Kidney (tissue), 14 donors: ENCODE data around the gene ZNF467. TPM values are rescaled to one million over a fixed set of nuclear protein-coding genes. Genes with fewer than 3 reads are reported as not detected.

ENCODE experiments used
- DNase-seq, 5 donors: peaks; one replicate each; pipeline ENCODE4 v3.0.0-alpha.2; 2013 to 2020
- FAIRE-seq: peaks from 2 replicates; lab custom pipeline; 2012; peaks lifted over from hg19 to GRCh38; lab: Jason Lieb, UNC
- H3K27ac ChIP-seq, 2 donors: one replicate each; pipeline ENCODE4 v1.7.0; 2013; ENCODE audit warnings: low read depth in 2 of 2, low read length in 2 of 2, inconsistent platforms in 1 of 2
- H3K27me3 ChIP-seq: one replicate; pipeline ENCODE4 v1.7.1; 2013; ENCODE audit warnings: low read length, inconsistent platforms; ENCODE audit not compliant: control insufficient read depth, insufficient read depth
- H3K36me3 ChIP-seq, 3 donors: one replicate each; pipeline versions ENCODE4 v1.7.0 to v1.7.1; 2013; ENCODE audit warnings: low read length in 3 of 3, control low read depth in 1 of 3, inconsistent platforms in 1 of 3; ENCODE audit not compliant: insufficient read depth in 3 of 3, control insufficient read depth in 2 of 3
- H3K4me1 ChIP-seq, 3 donors: one replicate each; pipeline versions ENCODE4 v1.7.0 to v1.7.1; 2013; ENCODE audit warnings: low read length in 3 of 3, inconsistent platforms in 1 of 3, low read depth in 1 of 3; ENCODE audit not compliant: control insufficient read depth in 2 of 3, insufficient read depth in 2 of 3
- H3K4me3 ChIP-seq, 3 donors: one replicate each; pipeline versions ENCODE4 v1.7.0 to v1.8.1; 2013; ENCODE audit warnings: low read length in 3 of 3, control low read depth in 1 of 3, inconsistent platforms in 1 of 3
- H3K9ac ChIP-seq, 3 donors: one replicate each; pipeline versions ENCODE4 v1.7.0 to v1.7.1; 2013; ENCODE audit warnings: low read length in 3 of 3, control low read depth in 1 of 3, inconsistent platforms in 1 of 3
- H3K9me3 ChIP-seq, 3 donors: one replicate each; pipeline versions ENCODE4 v1.7.0 to v1.7.1; 2013; ENCODE audit warnings: low read length in 3 of 3, control low read depth in 1 of 3, inconsistent platforms in 1 of 3; ENCODE audit not compliant: control insufficient read depth in 2 of 3, insufficient read depth in 1 of 3
- CTCF ChIP-seq: IDR thresholded peaks from 3 replicates; pipeline ENCODE4 v1.5.1; 2012; ENCODE audit warnings: mild to moderate bottlenecking, moderate library complexity, borderline replicate concordance; ENCODE audit not compliant: insufficient read depth; ENCODE audit errors: extremely low read depth
- intact Hi-C: fragments of 100-400 bp; cut with DNase I; formaldehyde crosslinking; loops from one replicate; pipeline ENCODE4 v1.11.1; 2022
- polyA plus RNA-seq: library from polyadenylated mRNA; stranded (reverse); fragments of 350-450 nt; fragmentation: Illumina TruSeq; extraction: RNeasy Lipid Tissue Mini Kit (QIAGEN cat#74804); gene quantifications from one replicate; pipeline ENCODE4 v1.2.3, GENCODE V29; 2014; ENCODE audit warnings: low read depth, low replicate concordance; ENCODE audit not compliant: insufficient read depth
- total RNA-seq: library from RNA; stranded (reverse); fragmentation: NEBNext Ultra II Directional; extraction: Animal tissue kit (Norgen Biotek cat#: 25700); gene quantifications from one replicate; pipeline ENCODE4 v1.2.1, GENCODE V29; 2021
- donor health status: control.
- donor health status: control.
- donor health status: control.
- donor health status: control.
- donor health status: control.
- donor health status: DM: yes; HTN: yes; CAD: no.
- donor health status: Normal renal cell carcinoma (clear cell type).

The ZNF467 gene
- total and polyA plus RNA-seq, 2 donors from 2014 or later = 15.0 to 24.5 TPM

DNA sequence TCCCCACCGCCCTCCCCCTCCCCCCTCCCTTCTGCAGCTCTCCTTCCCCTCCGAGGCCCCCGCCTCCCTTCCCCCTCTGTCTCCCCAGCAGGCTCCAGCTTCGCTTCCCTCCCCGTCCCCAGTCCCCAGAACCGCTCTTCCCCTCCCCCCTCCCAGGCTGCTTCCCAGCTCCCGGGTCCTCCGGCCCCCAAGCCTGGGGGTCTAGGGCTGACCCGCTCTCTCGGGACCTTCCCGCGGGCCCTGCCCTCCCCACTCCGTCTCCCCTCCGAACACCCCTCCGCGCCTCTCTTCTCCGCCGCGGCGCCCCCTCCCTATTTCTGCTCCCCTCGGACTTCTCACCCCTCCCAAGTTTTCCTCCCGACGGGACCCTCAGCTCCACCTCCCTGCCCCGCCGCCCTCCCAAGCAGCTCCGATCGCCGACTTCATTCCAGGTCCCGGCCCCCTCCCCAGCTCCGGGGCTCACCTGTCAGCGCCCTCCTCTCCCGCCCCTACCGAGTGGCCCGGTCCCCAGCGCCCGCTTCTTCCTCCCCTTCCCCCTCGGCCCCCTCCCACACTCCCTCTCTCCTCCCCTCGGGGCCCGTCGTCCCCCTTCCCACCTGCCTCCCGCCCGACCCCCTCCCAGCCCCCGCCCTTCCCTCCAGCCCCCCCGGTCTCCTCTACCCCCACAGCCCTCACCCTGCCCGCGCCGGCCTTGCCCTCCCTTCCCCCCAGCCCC lies 990 bp downstream of the ZNF467 start:
- H3K9ac ChIP-seq = peak overlapping the region in 2 of 3 donors; percentile 24 to 67
- H3K27me3 ChIP-seq = no peaks in the 10 kb centered on the region
- DNase-seq = peak; percentile 70 to 92 (median 77)
- H3K4me1 ChIP-seq = peaks cover 0 to 17% (median 5%) of the 10 kb centered on the region in 3 donors
- peaks cover 3 to 7% (median 6%) of the 10 kb centered on the region in 3 donors for H3K36me3 ChIP-seq
- H3K9me3 ChIP-seq = no peaks in the 10 kb centered on the region
- no peak for FAIRE-seq
- peak overlapping the region; percentile 71 to 90 for H3K27ac ChIP-seq
- intact Hi-C loops = no loop called here
- no peak for TF ChIP-seq CTCF
- H3K4me3 ChIP-seq = peak overlapping the region; percentile 16 to 56 (median 48)

- no peak for FAIRE-seq
These were observed 1.6 kb downstream of the ZNF467 start for GRCh38 chr7:149771720-149772240.

DNA sequence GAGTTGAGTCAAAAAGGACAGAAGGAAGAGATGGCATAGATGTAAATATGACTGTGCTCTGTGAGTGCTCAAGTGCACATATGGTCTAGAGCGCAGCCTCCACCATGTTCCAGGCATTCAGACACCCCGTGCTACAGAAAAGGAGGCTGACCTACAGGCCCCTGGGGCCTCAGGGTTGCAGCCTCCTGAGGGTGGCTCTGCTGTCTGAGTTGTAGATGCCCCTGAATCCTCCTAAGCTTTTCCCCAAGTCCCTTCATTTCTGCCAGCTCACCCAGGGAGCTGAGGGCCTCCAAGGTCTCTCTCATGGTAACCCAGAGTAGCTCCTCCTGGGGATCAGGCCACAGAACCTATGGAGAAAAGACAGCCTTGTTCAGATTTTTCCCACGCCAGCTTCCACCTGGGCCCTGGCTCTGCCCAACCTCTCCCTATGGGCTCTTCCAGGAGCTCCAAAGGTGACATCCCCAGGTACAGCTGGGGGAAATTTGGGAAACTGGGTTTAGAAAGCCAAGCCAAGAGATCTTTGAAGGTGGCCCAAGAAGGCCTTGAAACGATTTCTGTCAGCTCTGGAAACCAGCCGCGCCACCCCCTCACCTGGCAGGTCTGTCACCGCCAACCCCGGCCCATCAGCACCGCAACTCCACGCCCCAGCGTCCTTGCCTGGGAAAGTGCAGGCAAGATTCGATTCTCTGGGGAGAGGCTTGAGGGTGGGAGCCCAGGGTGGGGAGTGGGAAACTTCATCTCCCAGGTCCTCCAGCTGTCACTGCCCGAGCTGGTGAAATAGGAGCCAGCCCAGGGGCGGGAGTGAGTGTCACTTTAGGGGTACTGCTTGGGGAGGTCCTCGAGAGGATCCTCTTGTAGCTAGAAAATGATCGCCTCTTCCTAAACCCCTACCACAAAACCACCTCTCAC lies 2.4 kb downstream of the ZNF467 start:
- H3K27ac ChIP-seq = peak overlapping the region in 1 of 2 donors; percentile 28
- peaks cover 3 to 7% (median 6%) of the 10 kb centered on the region in 3 donors for H3K36me3 ChIP-seq
- DNase-seq = peak in 3 of 5 donors; percentile 60 to 79 (median 79)
- no peaks in the 10 kb centered on the region for H3K9me3 ChIP-seq
- intact Hi-C loops = no loop called here
- no peak for FAIRE-seq
- TF ChIP-seq CTCF = no peak
- peak overlapping the region; percentile 50 to 58 (median 55) for H3K4me3 ChIP-seq
- H3K4me1 ChIP-seq = peaks cover 0 to 15% (median 5%) of the 10 kb centered on the region in 3 donors
- no peaks in the 10 kb centered on the region for H3K27me3 ChIP-seq
- peak overlapping the region in 2 of 3 donors; percentile 33 to 53 for H3K9ac ChIP-seq

More at GRCh38 chr7:149771720-149772240, 1.6 kb downstream of the ZNF467 start:
- peak; percentile 98 to 99 (median 98) for DNase-seq
- Histone ChIP-seq H3K27me3 (no peaks in the 10 kb centered on the region), H3K36me3 (peaks cover 3 to 7% (median 6%) of the 10 kb centered on the region in 3 donors), H3K9ac (no peak overlapping the region), H3K4me3 (peak overlapping the region; percentile 55 to 65 (median 60)), H3K27ac (peak overlapping the region; percentile 74 to 84), H3K9me3 (no peaks in the 10 kb centered on the region), H3K4me1 (peaks cover 0 to 16% (median 5%) of the 10 kb centered on the region in 3 donors)
- TF ChIP-seq CTCF = no peak
- intact Hi-C loops = no loop called here
